ENCODE results near the gene TSC2. TPM values are rescaled to one million over a fixed set of nuclear protein-coding genes. Genes with fewer than 3 reads are reported as not detected.
"Not testable (repeated sequence)": the region's sequence is repeated elsewhere in the genome, so short reads cannot be mapped to it uniquely, and the experiment has no call there.

Gene TSC2
- polyA plus RNA-seq, 3 donors = 11.7 to 95.1 (median 20.8) TPM

- H3K36me3 ChIP-seq (replicated peaks in 1 of 2; ENCODE audit: control insufficient read depth in 1 of 2, insufficient read depth in 2 of 2, low read length in 2 of 2) = peaks cover 16% of the 10 kb centered on the region in 2 donors
- H3K27me3 ChIP-seq (ENCODE audit: control insufficient read depth in 2 of 2, insufficient read depth in 2 of 2, low read length in 2 of 2); H3K9me3 Mint-ChIP-seq; H3K9me3 ChIP-seq (replicated peaks in 1 of 2; ENCODE audit: control insufficient read depth in 1 of 2, insufficient read depth in 1 of 2, low read length in 2 of 2); H3K79me2 ChIP-seq (ENCODE audit: insufficient read depth, low read length); H2AFZ ChIP-seq (ENCODE audit: insufficient read depth, low read depth, low read length, poor library complexity, severe bottlenecking); H3K27ac ChIP-seq (ENCODE audit: low read depth in 1 of 2, low read length in 2 of 2); H3K4me2 ChIP-seq (replicated peaks; ENCODE audit: extremely low read depth, low read length, poor library complexity, severe bottlenecking); H3K4me3 Mint-ChIP-seq; intact Hi-C loops (cut with micrococcal nuclease); H3K27me3 Mint-ChIP-seq (ENCODE audit: low read depth in 3 of 3); H3K4me1 Mint-ChIP-seq; DNase-seq; H3K4me1 ChIP-seq (ENCODE audit: control insufficient read depth in 1 of 2, insufficient read depth in 2 of 2, low read length in 2 of 2); H4K20me1 ChIP-seq (ENCODE audit: insufficient read depth, low read length); H3K4me3 ChIP-seq (replicated peaks in 1 of 3; ENCODE audit: low read depth in 2 of 3, low read length in 3 of 3); H3K9ac ChIP-seq (ENCODE audit: insufficient read depth, low read length, poor library complexity, severe bottlenecking): not testable (repeated sequence)
- WGBS (ENCODE audit: insufficient coverage) = 91% methylated on average over 8 of the region's 34 CpGs
- Mint-ChIP-seq H3K36me3 (peaks cover 17 to 30% of the 10 kb centered on the region in 2 donors), H3K27ac (peak overlapping the region in 1 of 7 donors; percentile 54)
These were observed 67.3 kb downstream of the TSC2 start for GRCh38 chr16:2114885-2115590.

- Mint-ChIP-seq H3K4me3 (no peak overlapping the region), H3K36me3 (peaks cover 13 to 27% of the 10 kb centered on the region in 2 donors), H3K4me1 (no peaks in the 10 kb centered on the region), H3K9me3 (no peaks in the 10 kb centered on the region), H3K27me3 (ENCODE audit: low read depth in 3 of 3) (peaks cover 0 to 3% (median 0%) of the 10 kb centered on the region in 3 donors), H3K27ac (no peak overlapping the region)
- no peak overlapping the region for H3K27ac ChIP-seq (ENCODE audit: low read depth in 1 of 2, low read length in 2 of 2)
- no peak overlapping the region for H3K4me3 ChIP-seq (replicated peaks in 1 of 3; ENCODE audit: low read depth in 2 of 3, low read length in 3 of 3)
- peaks cover 10 to 16% of the 10 kb centered on the region in 2 donors for H3K36me3 ChIP-seq (replicated peaks in 1 of 2; ENCODE audit: control insufficient read depth in 1 of 2, insufficient read depth in 2 of 2, low read length in 2 of 2)
- 100% methylated on average over 1 of the region's 13 CpGs for WGBS (ENCODE audit: insufficient coverage)
- H4K20me1 ChIP-seq (ENCODE audit: insufficient read depth, low read length) = no peaks in the 10 kb centered on the region
- H3K9me3 ChIP-seq (replicated peaks in 1 of 2; ENCODE audit: control insufficient read depth in 1 of 2, insufficient read depth in 1 of 2, low read length in 2 of 2) = no peaks in the 10 kb centered on the region
- H3K4me1 ChIP-seq (ENCODE audit: control insufficient read depth in 1 of 2, insufficient read depth in 2 of 2, low read length in 2 of 2) = no peaks in the 10 kb centered on the region
- H3K79me2 ChIP-seq (ENCODE audit: insufficient read depth, low read length) = no peaks in the 10 kb centered on the region
- no peak overlapping the region for H3K4me2 ChIP-seq (replicated peaks; ENCODE audit: extremely low read depth, low read length, poor library complexity, severe bottlenecking)
- no peak for DNase-seq
- intact Hi-C loops (cut with micrococcal nuclease) = no loop called here
- H3K9ac ChIP-seq (ENCODE audit: insufficient read depth, low read length, poor library complexity, severe bottlenecking) = no peak overlapping the region
- no peak overlapping the region for H2AFZ ChIP-seq (ENCODE audit: insufficient read depth, low read depth, low read length, poor library complexity, severe bottlenecking)
- no peaks in the 10 kb centered on the region for H3K27me3 ChIP-seq (ENCODE audit: control insufficient read depth in 2 of 2, insufficient read depth in 2 of 2, low read length in 2 of 2)
- no peak for TF ChIP-seq CTCF (IDR thresholded peaks at IDR 0.05)
These were observed 67.8 kb downstream of the TSC2 start for GRCh38 chr16:2115591-2115973.

GRCh38 chr16:2116428-2116827, 68.6 kb downstream of the TSC2 start:
- H3K9me3 Mint-ChIP-seq; H3K4me3 ChIP-seq (replicated peaks in 1 of 3; ENCODE audit: low read depth in 2 of 3, low read length in 3 of 3); H3K27me3 ChIP-seq (ENCODE audit: control insufficient read depth in 2 of 2, insufficient read depth in 2 of 2, low read length in 2 of 2); H2AFZ ChIP-seq (ENCODE audit: insufficient read depth, low read depth, low read length, poor library complexity, severe bottlenecking); H3K4me2 ChIP-seq (replicated peaks; ENCODE audit: extremely low read depth, low read length, poor library complexity, severe bottlenecking); H3K79me2 ChIP-seq (ENCODE audit: insufficient read depth, low read length); H3K4me3 Mint-ChIP-seq; H3K9me3 ChIP-seq (replicated peaks in 1 of 2; ENCODE audit: control insufficient read depth in 1 of 2, insufficient read depth in 1 of 2, low read length in 2 of 2); H3K9ac ChIP-seq (ENCODE audit: insufficient read depth, low read length, poor library complexity, severe bottlenecking); H3K27ac Mint-ChIP-seq; H3K27me3 Mint-ChIP-seq (ENCODE audit: low read depth in 3 of 3); H3K4me1 ChIP-seq (ENCODE audit: control insufficient read depth in 1 of 2, insufficient read depth in 2 of 2, low read length in 2 of 2); intact Hi-C loops (cut with micrococcal nuclease); H3K27ac ChIP-seq (ENCODE audit: low read depth in 1 of 2, low read length in 2 of 2); DNase-seq; H4K20me1 ChIP-seq (ENCODE audit: insufficient read depth, low read length); H3K4me1 Mint-ChIP-seq: not testable (repeated sequence)
- peaks cover 9 to 18% of the 10 kb centered on the region in 2 donors for H3K36me3 Mint-ChIP-seq
- whole genome bisulfite sequencing (ENCODE audit: insufficient coverage) = 96% methylated on average over 8 of the region's 24 CpGs
- H3K36me3 ChIP-seq (replicated peaks in 1 of 2; ENCODE audit: control insufficient read depth in 1 of 2, insufficient read depth in 2 of 2, low read length in 2 of 2) = peaks cover 2 to 13% of the 10 kb centered on the region in 2 donors

- H3K27me3 ChIP-seq (ENCODE audit: control insufficient read depth in 2 of 2, insufficient read depth in 2 of 2, low read length in 2 of 2); H3K4me1 Mint-ChIP-seq; H4K20me1 ChIP-seq (ENCODE audit: insufficient read depth, low read length); H3K4me3 ChIP-seq (replicated peaks in 1 of 3; ENCODE audit: low read depth in 2 of 3, low read length in 3 of 3); intact Hi-C loops (cut with micrococcal nuclease); H3K9ac ChIP-seq (ENCODE audit: insufficient read depth, low read length, poor library complexity, severe bottlenecking); H3K27ac ChIP-seq (ENCODE audit: low read depth in 1 of 2, low read length in 2 of 2); H3K9me3 Mint-ChIP-seq; H3K4me2 ChIP-seq (replicated peaks; ENCODE audit: extremely low read depth, low read length, poor library complexity, severe bottlenecking); H2AFZ ChIP-seq (ENCODE audit: insufficient read depth, low read depth, low read length, poor library complexity, severe bottlenecking); H3K27ac Mint-ChIP-seq; H3K4me3 Mint-ChIP-seq; H3K27me3 Mint-ChIP-seq (ENCODE audit: low read depth in 3 of 3); H3K9me3 ChIP-seq (replicated peaks in 1 of 2; ENCODE audit: control insufficient read depth in 1 of 2, insufficient read depth in 1 of 2, low read length in 2 of 2); H3K4me1 ChIP-seq (ENCODE audit: control insufficient read depth in 1 of 2, insufficient read depth in 2 of 2, low read length in 2 of 2); H3K79me2 ChIP-seq (ENCODE audit: insufficient read depth, low read length); DNase-seq: not testable (repeated sequence)
- peaks cover 9 to 16% of the 10 kb centered on the region in 2 donors for H3K36me3 Mint-ChIP-seq
- peaks cover 0 to 13% of the 10 kb centered on the region in 2 donors for H3K36me3 ChIP-seq (replicated peaks in 1 of 2; ENCODE audit: control insufficient read depth in 1 of 2, insufficient read depth in 2 of 2, low read length in 2 of 2)
- whole genome bisulfite sequencing (ENCODE audit: insufficient coverage) = 100% methylated on average over 3 of the region's 25 CpGs
These were observed 69.6 kb downstream of the TSC2 start for GRCh38 chr16:2117341-2117740.

Data from CD14-positive monocyte (primary cell).